ENCODE measurements around the gene RHBDD3.

GRCh38 chr22:29216011-29216872, 51.5 kb downstream of the RHBDD3 start:
- no peak for TF ChIP-seq NFRKB (IDR thresholded peaks at IDR 0.05)
- no peak for TF ChIP-seq HDGF (IDR thresholded peaks at IDR 0.05; ENCODE audit: borderline replicate concordance)
- no peak for TF ChIP-seq SUZ12 (IDR thresholded peaks at IDR 0.05)
- no peak for TF ChIP-seq ELF4 (IDR thresholded peaks at IDR 0.05)
- TF ChIP-seq BHLHE40 (IDR thresholded peaks at IDR 0.05; ENCODE audit: borderline replicate concordance): no peak
- no peak for TF ChIP-seq L3MBTL2 (conservative IDR thresholded peaks at IDR 0.05)
- no peak for TF ChIP-seq PKNOX1 (IDR thresholded peaks at IDR 0.05)
- no peak for TF ChIP-seq TARDBP (IDR thresholded peaks at IDR 0.05)
- TF ChIP-seq FOXK2 (IDR thresholded peaks at IDR 0.05): no peak
- no peak for TF ChIP-seq LEF1 (IDR thresholded peaks at IDR 0.05; ENCODE audit: borderline replicate concordance)
- TF ChIP-seq FOXA1 (IDR thresholded peaks at IDR 0.05): no peak
- TF ChIP-seq SP1 (IDR thresholded peaks at IDR 0.05): no peak
